ENCODE results near the gene FATE1.

Gene FATE1

DNA sequence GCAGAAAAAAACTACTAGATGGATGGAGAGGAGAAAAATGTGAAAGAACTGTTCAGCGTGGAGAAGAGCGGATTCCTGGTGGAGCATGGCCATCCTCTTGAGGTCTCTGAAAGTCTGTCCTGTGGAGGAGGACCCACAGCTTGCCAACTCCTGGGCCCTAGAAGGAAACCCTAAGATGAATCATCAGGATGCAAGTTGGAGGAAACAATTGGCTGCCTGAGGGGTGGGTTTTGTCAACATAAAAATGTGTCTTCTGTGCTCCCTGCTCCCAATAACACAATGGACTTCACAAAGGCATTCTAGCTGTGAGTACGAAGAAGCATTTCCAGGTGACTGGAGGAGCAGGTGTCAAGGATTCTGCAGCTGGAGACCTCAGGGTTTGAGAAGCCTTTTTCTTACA is 55.9 kb downstream of the FATE1 start:
- no peak for TF ChIP-seq CTCF (conservative IDR thresholded peaks at IDR 0.05; ENCODE audit: low read depth)
- no peak overlapping the region for H3K27ac ChIP-seq
- POLR2A ChIA-PET (ENCODE audit: low non-redundant PET), result no interaction called here
- no peak for DNase-seq (ENCODE audit: low spot score)
- CTCF ChIA-PET, result no interaction called here

Measured in RWPE1 (cell line).